Mononuclear cell (primary cell): ENCODE measurements around the gene BAIAP2. TPM values are rescaled to one million over a fixed set of nuclear protein-coding genes. Genes with fewer than 3 reads are reported as not detected.
"Not testable (repeated sequence)": the region's sequence is repeated elsewhere in the genome, so short reads cannot be mapped to it uniquely, and the experiment has no call there.

ENCODE experiments used
- H3K27me3 ChIP-seq: 2 replicates; pipeline ENCODE4 v1.6.0; 2011; ENCODE audit warnings: low read length, control low read depth; ENCODE audit not compliant: insufficient read depth
- H3K4me1 ChIP-seq: 2 replicates; pipeline ENCODE4 v1.5.1; 2011; ENCODE audit warnings: mild to moderate bottlenecking, low read length, control low read depth; ENCODE audit not compliant: insufficient read depth
- H3K4me3 ChIP-seq: 2 replicates; pipeline ENCODE4 v1.5.1; 2011; ENCODE audit warnings: mild to moderate bottlenecking, low read length, moderate library complexity
- H3K9me3 ChIP-seq: 2 replicates; pipeline ENCODE4 v1.5.1; 2011; ENCODE audit warnings: low read depth, mild to moderate bottlenecking, control low read depth, low read length
- total RNA-seq: library from RNA; depleted of rRNA; stranded (reverse); fragments of >200 nt; gene quantifications from one replicate; pipeline ENCODE4 v1.2.3, GENCODE V29; 2012

BAIAP2 gene
- total RNA-seq, 1 donor, result 5.1 TPM

- no peak overlapping the region for H3K4me3 ChIP-seq
- H3K4me1 ChIP-seq, result no peaks in the 10 kb centered on the region
- H3K9me3 ChIP-seq, result no peaks in the 10 kb centered on the region
- no peaks in the 10 kb centered on the region for H3K27me3 ChIP-seq
Measured at GRCh38 chr17:81135505-81136278, 100.7 kb downstream of the BAIAP2 start.

GRCh38 chr17:81136366-81136765 is 101.4 kb downstream of the BAIAP2 start:
- Histone ChIP-seq H3K4me3 (no peak overlapping the region), H3K9me3 (no peaks in the 10 kb centered on the region), H3K27me3 (no peaks in the 10 kb centered on the region), H3K4me1 (no peaks in the 10 kb centered on the region)

GRCh38 chr17:81137248-81137647 is 102.3 kb downstream of the BAIAP2 start:
- H3K4me1 ChIP-seq, result no peaks in the 10 kb centered on the region
- H3K4me3 ChIP-seq, result no peak overlapping the region
- H3K27me3 ChIP-seq, result no peaks in the 10 kb centered on the region
- no peaks in the 10 kb centered on the region for H3K9me3 ChIP-seq

- H3K9me3 ChIP-seq, result no peaks in the 10 kb centered on the region
- no peaks in the 10 kb centered on the region for H3K27me3 ChIP-seq
- peaks cover 3% of the 10 kb centered on the region for H3K4me1 ChIP-seq
- H3K4me3 ChIP-seq, result no peak overlapping the region
Measured at GRCh38 chr17:81138083-81138482, 103.1 kb downstream of the BAIAP2 start.

- Histone ChIP-seq H3K9me3 (no peaks in the 10 kb centered on the region), H3K4me1 (peaks cover 5% of the 10 kb centered on the region), H3K27me3 (no peaks in the 10 kb centered on the region), H3K4me3 (no peak overlapping the region)
Measured at GRCh38 chr17:81138500-81138899, 103.5 kb downstream of the BAIAP2 start.

- H3K4me1 ChIP-seq, result peaks cover 5% of the 10 kb centered on the region
- H3K9me3 ChIP-seq, result no peaks in the 10 kb centered on the region
- H3K4me3 ChIP-seq, result no peak overlapping the region
- H3K27me3 ChIP-seq, result no peaks in the 10 kb centered on the region
Measured at GRCh38 chr17:81139428-81139827, 104.5 kb downstream of the BAIAP2 start.

GRCh38 chr17:81140018-81140417 is 105.1 kb downstream of the BAIAP2 start:
- no peaks in the 10 kb centered on the region for H3K27me3 ChIP-seq
- H3K4me1 ChIP-seq, result peaks cover 5% of the 10 kb centered on the region
- no peaks in the 10 kb centered on the region for H3K9me3 ChIP-seq
- H3K4me3 ChIP-seq, result no peak overlapping the region

- Histone ChIP-seq H3K9me3 (no peaks in the 10 kb centered on the region), H3K4me3 (no peak overlapping the region), H3K4me1 (peaks cover 5% of the 10 kb centered on the region), H3K27me3 (no peaks in the 10 kb centered on the region)
Measured at GRCh38 chr17:81140695-81141094, 105.7 kb downstream of the BAIAP2 start.

GRCh38 chr17:81142301-81143199 is 107.6 kb downstream of the BAIAP2 start:
- no peak overlapping the region for H3K4me3 ChIP-seq
- H3K4me1 ChIP-seq, result peaks cover 5% of the 10 kb centered on the region
- H3K9me3 ChIP-seq, result no peaks in the 10 kb centered on the region
- H3K27me3 ChIP-seq, result no peaks in the 10 kb centered on the region

GRCh38 chr17:81143200-81143527 is 108.2 kb downstream of the BAIAP2 start:
- Histone ChIP-seq H3K4me1 (peaks cover 5% of the 10 kb centered on the region), H3K27me3 (no peaks in the 10 kb centered on the region), H3K4me3 (no peak overlapping the region), H3K9me3 (no peaks in the 10 kb centered on the region)

- no peaks in the 10 kb centered on the region for H3K9me3 ChIP-seq
- peaks cover 8% of the 10 kb centered on the region for H3K4me1 ChIP-seq
- no peak overlapping the region for H3K4me3 ChIP-seq
- H3K27me3 ChIP-seq, result no peaks in the 10 kb centered on the region
Measured at GRCh38 chr17:81143717-81144422, 108.9 kb downstream of the BAIAP2 start.

- no peak overlapping the region for H3K4me3 ChIP-seq
- H3K4me1 ChIP-seq, result peaks cover 13% of the 10 kb centered on the region
- no peaks in the 10 kb centered on the region for H3K27me3 ChIP-seq
Measured at GRCh38 chr17:81144423-81144781, 109.5 kb downstream of the BAIAP2 start.

GRCh38 chr17:81146208-81146607 is 111.3 kb downstream of the BAIAP2 start:
- not testable (repeated sequence) for H3K9me3 ChIP-seq, H3K4me3 ChIP-seq, H3K27me3 ChIP-seq
- H3K4me1 ChIP-seq, result peaks cover 30% of the 10 kb centered on the region

More at GRCh38 chr17:81144423-81144781, 109.5 kb downstream of the BAIAP2 start:
- H3K9me3 ChIP-seq, result no peaks in the 10 kb centered on the region

- no peaks in the 10 kb centered on the region for H3K9me3 ChIP-seq
- H3K4me3 ChIP-seq, result no peak overlapping the region
- peaks cover 45% of the 10 kb centered on the region for H3K4me1 ChIP-seq
- no peaks in the 10 kb centered on the region for H3K27me3 ChIP-seq
Measured at GRCh38 chr17:81147701-81148100, 112.8 kb downstream of the BAIAP2 start.

GRCh38 chr17:81148571-81148970 is 113.6 kb downstream of the BAIAP2 start:
- Histone ChIP-seq H3K4me3 (no peak overlapping the region), H3K9me3 (no peaks in the 10 kb centered on the region), H3K27me3 (no peaks in the 10 kb centered on the region), H3K4me1 (peaks cover 47% of the 10 kb centered on the region)
